Transverse colon (tissue), 4 donors: Measurements from ENCODE around the gene SHB.

Experiments used
- EP300 ChIP-seq: sonication (generic); formaldehyde crosslinking; IDR thresholded peaks from one replicate; pipeline ENCODE4 v1.6.1; 2017; ENCODE audit warnings: antibody characterized with exemption, low read depth
- POLR2A ChIP-seq: fragments of 450-650 bp; IDR thresholded peaks from one replicate; pipeline ENCODE4 v1.6.1; 2016; ENCODE audit warnings: antibody characterized with exemption, mild to moderate bottlenecking, moderate library complexity
- POLR2AphosphoS5 ChIP-seq, 3 donors: sonication (generic); formaldehyde crosslinking; IDR thresholded peaks; one replicate each; pipeline ENCODE4 v1.6.1; 2016; ENCODE audit warnings: antibody characterized with exemption in 3 of 3
- TF ChIP-seq, protein P1 (sequence below), 5 experiments: fragments of 200-600 bp in 3 of 5; fragments of 450-650 bp in 2 of 5; sonication (generic) in 3 of 5; IDR thresholded peaks; 1 replicate in 2 of 5; 2 replicates in 3 of 5; pipeline ENCODE4 v1.5.1; 2016 to 2017; ENCODE audit warnings: antibody characterized with exemption in 5 of 5, inconsistent platforms in 3 of 5, mild to moderate bottlenecking in 2 of 5, moderate library complexity in 1 of 5

DNA sequence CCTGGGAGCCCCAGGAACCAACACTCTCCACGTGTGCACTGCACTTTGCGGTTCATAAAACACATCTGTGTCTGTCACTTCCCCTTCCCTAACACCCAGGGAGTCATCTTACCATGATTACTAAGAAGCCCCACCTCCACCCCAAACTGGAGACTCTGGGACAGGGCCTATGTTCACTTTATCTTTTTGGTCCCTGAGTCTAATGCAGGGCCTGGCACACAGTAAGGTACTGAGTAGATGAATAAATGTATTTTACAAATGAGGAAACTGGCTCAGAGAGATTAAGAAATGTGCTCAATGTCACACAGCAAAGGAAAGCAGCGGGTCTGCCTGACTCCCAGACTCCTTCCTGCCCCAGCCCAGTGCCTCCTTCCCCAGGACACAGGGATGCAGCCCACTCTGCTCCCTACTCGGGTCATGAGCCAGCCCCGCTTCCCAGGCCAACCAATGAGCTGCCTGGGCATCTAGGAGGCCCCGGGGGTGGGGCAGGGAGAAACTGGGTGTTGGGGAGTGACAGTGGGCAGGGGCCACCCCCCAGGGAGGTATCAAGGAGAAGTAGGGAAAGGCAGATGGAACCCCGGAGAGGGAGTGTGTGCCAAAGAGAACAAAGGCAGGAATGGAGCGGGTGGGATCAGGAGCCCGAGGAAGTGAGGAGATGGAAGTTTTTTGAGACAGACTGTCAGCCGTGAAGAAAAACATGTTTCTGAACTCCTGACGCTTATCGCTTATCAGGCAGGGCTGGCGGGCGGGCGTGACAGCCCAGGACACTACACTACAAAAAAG, 30.5 kb downstream of the SHB start:
- no peak for TF ChIP-seq POLR2AphosphoS5 (IDR thresholded peaks at IDR 0.05)
- TF ChIP-seq, protein P1, sequence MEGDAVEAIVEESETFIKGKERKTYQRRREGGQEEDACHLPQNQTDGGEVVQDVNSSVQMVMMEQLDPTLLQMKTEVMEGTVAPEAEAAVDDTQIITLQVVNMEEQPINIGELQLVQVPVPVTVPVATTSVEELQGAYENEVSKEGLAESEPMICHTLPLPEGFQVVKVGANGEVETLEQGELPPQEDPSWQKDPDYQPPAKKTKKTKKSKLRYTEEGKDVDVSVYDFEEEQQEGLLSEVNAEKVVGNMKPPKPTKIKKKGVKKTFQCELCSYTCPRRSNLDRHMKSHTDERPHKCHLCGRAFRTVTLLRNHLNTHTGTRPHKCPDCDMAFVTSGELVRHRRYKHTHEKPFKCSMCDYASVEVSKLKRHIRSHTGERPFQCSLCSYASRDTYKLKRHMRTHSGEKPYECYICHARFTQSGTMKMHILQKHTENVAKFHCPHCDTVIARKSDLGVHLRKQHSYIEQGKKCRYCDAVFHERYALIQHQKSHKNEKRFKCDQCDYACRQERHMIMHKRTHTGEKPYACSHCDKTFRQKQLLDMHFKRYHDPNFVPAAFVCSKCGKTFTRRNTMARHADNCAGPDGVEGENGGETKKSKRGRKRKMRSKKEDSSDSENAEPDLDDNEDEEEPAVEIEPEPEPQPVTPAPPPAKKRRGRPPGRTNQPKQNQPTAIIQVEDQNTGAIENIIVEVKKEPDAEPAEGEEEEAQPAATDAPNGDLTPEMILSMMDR (IDR thresholded peaks at IDR 0.05) = no peak
- no peak for TF ChIP-seq POLR2A
- TF ChIP-seq EP300 = no peak
